ENCODE results near the gene CHGA.

DNA sequence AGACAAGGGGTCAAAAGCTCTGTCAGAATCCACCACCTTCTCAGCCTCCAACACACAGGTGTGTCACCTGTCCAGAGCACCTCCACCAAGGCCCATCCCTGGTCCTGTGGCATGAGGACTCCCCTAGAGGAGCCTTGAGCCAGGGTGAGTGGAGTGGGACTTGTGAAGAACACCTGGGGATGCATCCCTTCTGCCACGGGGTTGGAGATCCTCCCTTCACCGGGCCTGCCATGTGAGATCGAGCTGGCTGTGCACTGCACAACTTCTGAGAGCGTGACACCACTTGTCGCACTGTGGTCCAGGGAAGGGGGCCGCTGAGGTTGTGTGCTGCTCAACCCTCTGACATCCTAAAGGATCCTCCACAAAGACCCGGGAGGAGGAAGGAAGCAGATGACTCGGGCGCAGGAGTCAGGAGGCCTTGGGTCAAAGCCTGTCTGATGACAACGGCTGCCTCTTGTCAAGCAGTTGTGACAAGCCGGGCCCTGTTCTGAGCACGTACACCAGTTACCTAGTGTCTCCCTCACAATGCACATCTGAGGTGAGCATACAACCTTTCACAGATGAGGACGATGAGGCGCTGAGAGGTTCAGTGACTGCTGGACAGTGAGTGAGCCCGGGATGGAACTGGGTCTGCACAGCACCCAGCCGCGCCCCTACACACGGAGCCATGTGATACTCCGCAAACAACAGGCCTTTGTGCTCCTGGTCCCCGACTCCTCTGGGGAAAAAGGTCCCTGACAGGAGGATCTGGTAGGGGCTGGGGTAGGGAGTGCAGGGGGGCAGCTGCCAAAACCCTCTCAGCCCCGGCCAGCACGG, 35.6 kb downstream of the CHGA start:
- TF ChIP-seq CTCF (IDR thresholded peaks at IDR 0.05): no peak
- TF ChIP-seq POLR2A (IDR thresholded peaks at IDR 0.05): no peak
- no peak for TF ChIP-seq POLR2AphosphoS5 (IDR thresholded peaks at IDR 0.05)

All from breast epithelium (tissue), 3 donors.